Esophagus muscularis mucosa (tissue), 3 donors: ENCODE measurements around the gene VPS35L.

Experiments used
- POLR2A ChIP-seq: fragments of 450-650 bp; IDR thresholded peaks from one replicate; pipeline ENCODE4 v1.6.1; 2017; ENCODE audit warnings: antibody characterized with exemption, moderate library complexity, mild to moderate bottlenecking, low read depth
- TF ChIP-seq, protein P1 (sequence below), 3 experiments: fragments of 200-600 bp in 2 of 3; fragments of 450-650 bp in 1 of 3; sonication (generic) in 2 of 3; IDR thresholded peaks; one replicate each; pipeline ENCODE4 v1.5.1; 2017 to 2019; ENCODE audit warnings: antibody characterized with exemption in 3 of 3, mild to moderate bottlenecking in 2 of 3, moderate library complexity in 1 of 3

DNA sequence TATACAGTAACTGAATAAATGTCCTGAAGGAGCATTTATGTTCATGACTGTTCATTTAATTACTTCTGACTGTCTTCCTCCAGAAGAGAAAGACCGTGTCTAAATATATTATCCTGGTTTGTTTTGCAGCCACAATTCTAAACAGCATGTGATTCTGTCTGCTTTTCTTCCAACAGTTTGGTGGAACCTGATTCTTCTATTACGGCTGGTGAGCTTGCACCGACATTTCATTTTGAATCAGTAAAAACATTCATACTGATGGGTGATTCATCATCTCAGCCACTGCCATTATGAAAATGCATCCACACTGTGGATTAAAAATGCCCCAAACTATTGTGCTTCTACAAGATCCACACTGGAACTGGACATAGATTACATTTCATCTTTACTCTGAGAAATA, 145.6 kb downstream of the VPS35L start:
- TF ChIP-seq POLR2A = no peak
- TF ChIP-seq, protein P1, sequence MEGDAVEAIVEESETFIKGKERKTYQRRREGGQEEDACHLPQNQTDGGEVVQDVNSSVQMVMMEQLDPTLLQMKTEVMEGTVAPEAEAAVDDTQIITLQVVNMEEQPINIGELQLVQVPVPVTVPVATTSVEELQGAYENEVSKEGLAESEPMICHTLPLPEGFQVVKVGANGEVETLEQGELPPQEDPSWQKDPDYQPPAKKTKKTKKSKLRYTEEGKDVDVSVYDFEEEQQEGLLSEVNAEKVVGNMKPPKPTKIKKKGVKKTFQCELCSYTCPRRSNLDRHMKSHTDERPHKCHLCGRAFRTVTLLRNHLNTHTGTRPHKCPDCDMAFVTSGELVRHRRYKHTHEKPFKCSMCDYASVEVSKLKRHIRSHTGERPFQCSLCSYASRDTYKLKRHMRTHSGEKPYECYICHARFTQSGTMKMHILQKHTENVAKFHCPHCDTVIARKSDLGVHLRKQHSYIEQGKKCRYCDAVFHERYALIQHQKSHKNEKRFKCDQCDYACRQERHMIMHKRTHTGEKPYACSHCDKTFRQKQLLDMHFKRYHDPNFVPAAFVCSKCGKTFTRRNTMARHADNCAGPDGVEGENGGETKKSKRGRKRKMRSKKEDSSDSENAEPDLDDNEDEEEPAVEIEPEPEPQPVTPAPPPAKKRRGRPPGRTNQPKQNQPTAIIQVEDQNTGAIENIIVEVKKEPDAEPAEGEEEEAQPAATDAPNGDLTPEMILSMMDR (IDR thresholded peaks at IDR 0.05) = no peak
